ENCODE measurements around the gene RPL23.

RPL23 gene

GRCh38 chr17:38853292-38854219 lies at the start of gene RPL23:
RPL23 (minus strand) TSS chr17:38853721; CDS start chr17:38853710, 11 bp downstream.
- Histone ChIP-seq H3K36me3 (ENCODE audit: control insufficient read depth in 5 of 5, insufficient read depth in 5 of 5, low read length in 5 of 5) (peaks cover 16 to 41% (median 35%) of the 10 kb centered on the region in 5 donors), H3K27ac (ENCODE audit: low read depth, low read length) (peak within 1 kb of the TSS; percentile 94), H3K9ac (ENCODE audit: low read length in 5 of 5) (peak within 1 kb of the TSS; percentile 63 to 96 (median 89)), H3K4me3 (ENCODE audit: low read depth in 1 of 5, low read length in 5 of 5) (peak within 1 kb of the TSS; percentile 69 to 97 (median 93)), H3K4me1 (ENCODE audit: control insufficient read depth in 5 of 5, insufficient read depth in 5 of 5, low read length in 5 of 5) (peaks cover 6 to 37% (median 32%) of the 10 kb centered on the region in 5 donors), H3K27me3 (ENCODE audit: control insufficient read depth in 5 of 5, insufficient read depth in 4 of 5, low read length in 5 of 5) (no peaks in the 10 kb centered on the region), H3K9me3 (ENCODE audit: control insufficient read depth in 5 of 5, low read length in 5 of 5) (no peaks in the 10 kb centered on the region)

- Histone ChIP-seq H3K36me3 (ENCODE audit: control insufficient read depth in 5 of 5, insufficient read depth in 5 of 5, low read length in 5 of 5) (peaks cover 0 to 44% (median 26%) of the 10 kb centered on the region in 5 donors), H3K9ac (ENCODE audit: low read length in 5 of 5) (peak overlapping the region in 2 of 5 donors; percentile 1 to 23), H3K4me1 (ENCODE audit: control insufficient read depth in 5 of 5, insufficient read depth in 5 of 5, low read length in 5 of 5) (peaks cover 30 to 80% (median 78%) of the 10 kb centered on the region in 5 donors), H3K4me3 (ENCODE audit: low read depth in 1 of 5, low read length in 5 of 5) (peak overlapping the region in 2 of 5 donors; percentile 3 to 37), H3K27ac (ENCODE audit: low read depth, low read length) (peak overlapping the region; percentile 91), H3K27me3 (ENCODE audit: control insufficient read depth in 5 of 5, insufficient read depth in 4 of 5, low read length in 5 of 5) (no peaks in the 10 kb centered on the region), H3K9me3 (ENCODE audit: control insufficient read depth in 5 of 5, low read length in 5 of 5) (no peaks in the 10 kb centered on the region)
These were observed 47.6 kb upstream of the RPL23 start for GRCh38 chr17:38900978-38901656.

GRCh38 chr17:38899421-38899820 lies 45.9 kb upstream of the RPL23 start:
- peak overlapping the region in 2 of 5 donors; percentile 35 to 52 for H3K9ac ChIP-seq (ENCODE audit: low read length in 5 of 5)
- peaks cover 31 to 88% (median 84%) of the 10 kb centered on the region in 5 donors for H3K4me1 ChIP-seq (ENCODE audit: control insufficient read depth in 5 of 5, insufficient read depth in 5 of 5, low read length in 5 of 5)
- H3K27me3 ChIP-seq (ENCODE audit: control insufficient read depth in 5 of 5, insufficient read depth in 4 of 5, low read length in 5 of 5): no peaks in the 10 kb centered on the region
- peaks cover 0 to 42% (median 30%) of the 10 kb centered on the region in 5 donors for H3K36me3 ChIP-seq (ENCODE audit: control insufficient read depth in 5 of 5, insufficient read depth in 5 of 5, low read length in 5 of 5)
- H3K4me3 ChIP-seq (ENCODE audit: low read depth in 1 of 5, low read length in 5 of 5): peak overlapping the region in 1 of 5 donors; percentile 43
- H3K9me3 ChIP-seq (ENCODE audit: control insufficient read depth in 5 of 5, low read length in 5 of 5): no peaks in the 10 kb centered on the region
- H3K27ac ChIP-seq (ENCODE audit: low read depth, low read length): peak overlapping the region; percentile 91

- no peaks in the 10 kb centered on the region for H3K27me3 ChIP-seq (ENCODE audit: control insufficient read depth in 5 of 5, insufficient read depth in 4 of 5, low read length in 5 of 5)
- peaks cover 0 to 45% (median 30%) of the 10 kb centered on the region in 5 donors for H3K36me3 ChIP-seq (ENCODE audit: control insufficient read depth in 5 of 5, insufficient read depth in 5 of 5, low read length in 5 of 5)
- H3K4me1 ChIP-seq (ENCODE audit: control insufficient read depth in 5 of 5, insufficient read depth in 5 of 5, low read length in 5 of 5): peaks cover 36 to 92% (median 87%) of the 10 kb centered on the region in 5 donors
- H3K9ac ChIP-seq (ENCODE audit: low read length in 5 of 5): peak overlapping the region in 3 of 5 donors; percentile 35 to 76 (median 48)
- peak overlapping the region in 2 of 5 donors; percentile 14 to 43 for H3K4me3 ChIP-seq (ENCODE audit: low read depth in 1 of 5, low read length in 5 of 5)
- H3K27ac ChIP-seq (ENCODE audit: low read depth, low read length): peak overlapping the region; percentile 91
- H3K9me3 ChIP-seq (ENCODE audit: control insufficient read depth in 5 of 5, low read length in 5 of 5): no peaks in the 10 kb centered on the region
These were observed 45.4 kb upstream of the RPL23 start for GRCh38 chr17:38898812-38899348.

- no peaks in the 10 kb centered on the region for H3K27me3 ChIP-seq (ENCODE audit: control insufficient read depth in 5 of 5, insufficient read depth in 4 of 5, low read length in 5 of 5)
- H3K9me3 ChIP-seq (ENCODE audit: control insufficient read depth in 5 of 5, low read length in 5 of 5): no peaks in the 10 kb centered on the region
- peaks cover 36 to 92% (median 87%) of the 10 kb centered on the region in 5 donors for H3K4me1 ChIP-seq (ENCODE audit: control insufficient read depth in 5 of 5, insufficient read depth in 5 of 5, low read length in 5 of 5)
- H3K9ac ChIP-seq (ENCODE audit: low read length in 5 of 5): peak overlapping the region in 4 of 5 donors; percentile 30 to 76 (median 52)
- peaks cover 0 to 45% (median 31%) of the 10 kb centered on the region in 5 donors for H3K36me3 ChIP-seq (ENCODE audit: control insufficient read depth in 5 of 5, insufficient read depth in 5 of 5, low read length in 5 of 5)
- peak overlapping the region; percentile 91 for H3K27ac ChIP-seq (ENCODE audit: low read depth, low read length)
- peak overlapping the region in 1 of 5 donors; percentile 31 for H3K4me3 ChIP-seq (ENCODE audit: low read depth in 1 of 5, low read length in 5 of 5)
These were observed 44.8 kb upstream of the RPL23 start for GRCh38 chr17:38898291-38898679.

GRCh38 chr17:38897671-38898290 lies 44.3 kb upstream of the RPL23 start:
- H3K27ac ChIP-seq (ENCODE audit: low read depth, low read length): peak overlapping the region; percentile 91
- peak overlapping the region in 1 of 5 donors; percentile 13 for H3K4me3 ChIP-seq (ENCODE audit: low read depth in 1 of 5, low read length in 5 of 5)
- H3K27me3 ChIP-seq (ENCODE audit: control insufficient read depth in 5 of 5, insufficient read depth in 4 of 5, low read length in 5 of 5): no peaks in the 10 kb centered on the region
- peaks cover 39 to 92% (median 87%) of the 10 kb centered on the region in 5 donors for H3K4me1 ChIP-seq (ENCODE audit: control insufficient read depth in 5 of 5, insufficient read depth in 5 of 5, low read length in 5 of 5)
- H3K9ac ChIP-seq (ENCODE audit: low read length in 5 of 5): peak overlapping the region in 4 of 5 donors; percentile 46 to 76 (median 62)
- H3K9me3 ChIP-seq (ENCODE audit: control insufficient read depth in 5 of 5, low read length in 5 of 5): no peaks in the 10 kb centered on the region
- peaks cover 0 to 46% (median 33%) of the 10 kb centered on the region in 5 donors for H3K36me3 ChIP-seq (ENCODE audit: control insufficient read depth in 5 of 5, insufficient read depth in 5 of 5, low read length in 5 of 5)

DNA sequence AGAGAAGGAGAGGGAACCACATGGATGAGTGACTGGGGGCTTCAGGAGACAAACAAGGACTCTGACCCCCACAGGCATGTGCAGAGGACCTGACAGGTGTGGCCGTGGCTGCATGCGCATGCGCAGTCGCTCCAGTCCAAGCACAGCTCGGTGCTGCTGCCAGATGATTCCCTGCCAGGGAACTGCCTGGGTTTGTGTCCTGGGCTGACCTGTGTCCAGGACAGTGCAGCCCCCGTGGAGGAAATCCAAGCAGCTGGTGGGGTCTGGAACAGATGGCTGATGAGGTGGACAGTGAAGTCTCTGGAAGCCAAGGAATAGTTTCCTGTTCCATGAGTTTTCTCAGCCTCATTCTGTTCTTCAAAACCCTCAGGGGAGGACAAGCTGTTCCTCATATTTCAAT lies 43.7 kb upstream of the RPL23 start:
- peaks cover 40 to 94% (median 87%) of the 10 kb centered on the region in 5 donors for H3K4me1 ChIP-seq (ENCODE audit: control insufficient read depth in 5 of 5, insufficient read depth in 5 of 5, low read length in 5 of 5)
- peaks cover 0 to 52% (median 39%) of the 10 kb centered on the region in 5 donors for H3K36me3 ChIP-seq (ENCODE audit: control insufficient read depth in 5 of 5, insufficient read depth in 5 of 5, low read length in 5 of 5)
- peak overlapping the region in 1 of 5 donors; percentile 13 for H3K4me3 ChIP-seq (ENCODE audit: low read depth in 1 of 5, low read length in 5 of 5)
- peak overlapping the region in 4 of 5 donors; percentile 8 to 64 (median 58) for H3K9ac ChIP-seq (ENCODE audit: low read length in 5 of 5)
- no peaks in the 10 kb centered on the region for H3K9me3 ChIP-seq (ENCODE audit: control insufficient read depth in 5 of 5, low read length in 5 of 5)
- no peaks in the 10 kb centered on the region for H3K27me3 ChIP-seq (ENCODE audit: control insufficient read depth in 5 of 5, insufficient read depth in 4 of 5, low read length in 5 of 5)
- peak overlapping the region; percentile 91 for H3K27ac ChIP-seq (ENCODE audit: low read depth, low read length)

- peak overlapping the region; percentile 91 for H3K27ac ChIP-seq (ENCODE audit: low read depth, low read length)
- peaks cover 39 to 91% (median 81%) of the 10 kb centered on the region in 5 donors for H3K4me1 ChIP-seq (ENCODE audit: control insufficient read depth in 5 of 5, insufficient read depth in 5 of 5, low read length in 5 of 5)
- H3K36me3 ChIP-seq (ENCODE audit: control insufficient read depth in 5 of 5, insufficient read depth in 5 of 5, low read length in 5 of 5): peaks cover 0 to 60% (median 46%) of the 10 kb centered on the region in 5 donors
- no peaks in the 10 kb centered on the region for H3K9me3 ChIP-seq (ENCODE audit: control insufficient read depth in 5 of 5, low read length in 5 of 5)
- peak overlapping the region in 2 of 5 donors; percentile 13 to 40 for H3K4me3 ChIP-seq (ENCODE audit: low read depth in 1 of 5, low read length in 5 of 5)
- peak overlapping the region in 3 of 5 donors; percentile 19 to 57 (median 42) for H3K9ac ChIP-seq (ENCODE audit: low read length in 5 of 5)
- H3K27me3 ChIP-seq (ENCODE audit: control insufficient read depth in 5 of 5, insufficient read depth in 4 of 5, low read length in 5 of 5): no peaks in the 10 kb centered on the region
These were observed 42.9 kb upstream of the RPL23 start for GRCh38 chr17:38896346-38896954.

DNA sequence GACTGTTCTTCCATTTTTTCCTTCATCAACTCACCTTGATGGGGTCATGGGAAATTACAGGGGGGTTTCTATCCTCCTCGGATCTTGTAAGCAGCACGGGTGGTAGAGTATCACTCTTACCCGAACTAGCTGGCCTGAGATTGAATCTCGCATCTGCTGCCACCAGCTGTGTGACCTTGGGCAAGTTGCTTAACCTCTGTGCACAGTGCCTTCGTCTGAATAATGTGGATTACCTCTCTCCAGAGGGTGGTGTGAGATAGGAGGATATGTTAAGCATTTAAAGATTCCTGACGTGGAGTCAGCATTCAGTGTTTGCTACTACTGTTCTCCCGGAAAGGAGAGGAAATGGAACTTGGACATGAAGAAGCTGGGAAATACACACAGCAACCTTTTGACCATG lies 40.8 kb upstream of the RPL23 start:
- peak overlapping the region; percentile 53 for H3K27ac ChIP-seq (ENCODE audit: low read depth, low read length)
- H3K9ac ChIP-seq (ENCODE audit: low read length in 5 of 5): peak overlapping the region in 2 of 5 donors; percentile 65 to 68
- H3K36me3 ChIP-seq (ENCODE audit: control insufficient read depth in 5 of 5, insufficient read depth in 5 of 5, low read length in 5 of 5): peaks cover 0 to 73% (median 63%) of the 10 kb centered on the region in 5 donors
- peaks cover 30 to 74% (median 61%) of the 10 kb centered on the region in 5 donors for H3K4me1 ChIP-seq (ENCODE audit: control insufficient read depth in 5 of 5, insufficient read depth in 5 of 5, low read length in 5 of 5)
- no peaks in the 10 kb centered on the region for H3K27me3 ChIP-seq (ENCODE audit: control insufficient read depth in 5 of 5, insufficient read depth in 4 of 5, low read length in 5 of 5)
- no peaks in the 10 kb centered on the region for H3K9me3 ChIP-seq (ENCODE audit: control insufficient read depth in 5 of 5, low read length in 5 of 5)
- no peak overlapping the region for H3K4me3 ChIP-seq (ENCODE audit: low read depth in 1 of 5, low read length in 5 of 5)

All from subcutaneous abdominal adipose tissue (tissue), 5 donors.